SU-DHL-6 (cell line): Measurements from ENCODE around the gene CHCT1.

ENCODE experiments used
- H2AFZ ChIP-seq: fragments of 200-600 bp; sonication (generic); 2 replicates; pipeline ENCODE4 v1.6.1; 2014; ENCODE audit warnings: low read depth, mild to moderate bottlenecking, moderate library complexity, mixed read lengths, antibody characterized with exemption, low read length; ENCODE audit not compliant: severe bottlenecking
- H3F3A ChIP-seq: fragments of 200-600 bp; shearing (Covaris generic); 2 replicates; pipeline ENCODE4 v1.6.0; 2016; ENCODE audit warnings: antibody characterized with exemption, mild to moderate bottlenecking; ENCODE audit not compliant: insufficient read depth
- H3K27ac ChIP-seq: fragments of 200-600 bp; sonication (generic); 2 replicates; pipeline ENCODE4 v1.5.1; 2016; ENCODE audit warnings: low read depth, mild to moderate bottlenecking, low read length, moderate library complexity, mixed read lengths
- H3K27me3 ChIP-seq: fragments of 200-600 bp; sonication (generic), shearing (Covaris generic); 2 replicates; pipeline ENCODE4 v1.6.0; 2014; ENCODE audit warnings: mild to moderate bottlenecking, low read length
- H3K36me3 ChIP-seq: fragments of 200-600 bp; sonication (generic); 2 replicates; pipeline ENCODE4 v1.6.1; 2014; ENCODE audit warnings: mild to moderate bottlenecking, low read length, mixed read lengths
- H3K4me2 ChIP-seq: fragments of 300-600, 200-600 bp; shearing (Covaris generic), sonication (generic); 2 replicates; pipeline ENCODE4 v1.6.0; 2014; ENCODE audit warnings: low read length, low read depth, mild to moderate bottlenecking; ENCODE audit not compliant: poor library complexity, severe bottlenecking
- H3K4me3 ChIP-seq: fragments of 200-600 bp; sonication (generic); 2 replicates; pipeline ENCODE4 v1.5.1; 2014; ENCODE audit warnings: antibody characterized with exemption, low read length, mild to moderate bottlenecking, mixed read lengths; ENCODE audit not compliant: insufficient read depth, poor library complexity, severe bottlenecking
- H3K79me2 ChIP-seq: fragments of 200-600 bp; sonication (generic); 2 replicates; pipeline ENCODE4 v1.6.1; 2014; ENCODE audit warnings: mild to moderate bottlenecking, low read length, moderate library complexity; ENCODE audit not compliant: insufficient read depth
- H3K9ac ChIP-seq: fragments of 200-600 bp; sonication (generic); 2 replicates; pipeline ENCODE4 v1.7.0; 2014; ENCODE audit warnings: mild to moderate bottlenecking, low read length
- H3K9me2 ChIP-seq: fragments of 200-600 bp; sonication (generic); replicated peaks from 2 replicates; pipeline ENCODE4 v1.6.1; 2014; ENCODE audit warnings: low read length; ENCODE audit not compliant: insufficient read depth
- H3K9me3 ChIP-seq: fragments of 200-600 bp; sonication (generic); 2 replicates; pipeline ENCODE4 v1.6.1; 2014; ENCODE audit warnings: low read length, mixed read lengths; ENCODE audit not compliant: insufficient read depth
- H4K20me1 ChIP-seq: fragments of 200-600 bp; sonication (generic); 2 replicates; pipeline ENCODE4 v1.6.1; 2014; ENCODE audit warnings: low read depth, mild to moderate bottlenecking, antibody characterized with exemption, low read length, moderate library complexity, mixed read lengths
- EZH2phosphoT487 ChIP-seq: fragments of 200-600 bp; sonication (generic), shearing (Covaris generic); conservative IDR thresholded peaks from 2 replicates; pipeline ENCODE4 v1.6.1; 2018; ENCODE audit warnings: mild to moderate bottlenecking, antibody characterized with exemption, low read length, moderate library complexity, mixed read lengths
- TF ChIP-seq, protein P1 (sequence below): fragments of 200-600 bp; sonication (generic); IDR thresholded peaks from one replicate; pipeline ENCODE4 v1.5.1; 2017; ENCODE audit warnings: antibody characterized with exemption, mild to moderate bottlenecking, low read length, moderate library complexity; ENCODE audit not compliant: insufficient read depth, poor library complexity, severe bottlenecking

CHCT1 gene

GRCh38 chr17:60392845-60393702 lies 29.2 kb upstream of the CHCT1 start:
- no peak for TF ChIP-seq EZH2phosphoT487
- TF ChIP-seq, protein P1, sequence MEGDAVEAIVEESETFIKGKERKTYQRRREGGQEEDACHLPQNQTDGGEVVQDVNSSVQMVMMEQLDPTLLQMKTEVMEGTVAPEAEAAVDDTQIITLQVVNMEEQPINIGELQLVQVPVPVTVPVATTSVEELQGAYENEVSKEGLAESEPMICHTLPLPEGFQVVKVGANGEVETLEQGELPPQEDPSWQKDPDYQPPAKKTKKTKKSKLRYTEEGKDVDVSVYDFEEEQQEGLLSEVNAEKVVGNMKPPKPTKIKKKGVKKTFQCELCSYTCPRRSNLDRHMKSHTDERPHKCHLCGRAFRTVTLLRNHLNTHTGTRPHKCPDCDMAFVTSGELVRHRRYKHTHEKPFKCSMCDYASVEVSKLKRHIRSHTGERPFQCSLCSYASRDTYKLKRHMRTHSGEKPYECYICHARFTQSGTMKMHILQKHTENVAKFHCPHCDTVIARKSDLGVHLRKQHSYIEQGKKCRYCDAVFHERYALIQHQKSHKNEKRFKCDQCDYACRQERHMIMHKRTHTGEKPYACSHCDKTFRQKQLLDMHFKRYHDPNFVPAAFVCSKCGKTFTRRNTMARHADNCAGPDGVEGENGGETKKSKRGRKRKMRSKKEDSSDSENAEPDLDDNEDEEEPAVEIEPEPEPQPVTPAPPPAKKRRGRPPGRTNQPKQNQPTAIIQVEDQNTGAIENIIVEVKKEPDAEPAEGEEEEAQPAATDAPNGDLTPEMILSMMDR, result no peak

GRCh38 chr17:60393840-60394723 lies 28.2 kb upstream of the CHCT1 start:
- Histone ChIP-seq H3K4me3 (no peak overlapping the region), H3K9me3 (no peaks in the 10 kb centered on the region), H3K4me2 (no peak overlapping the region), H2AFZ (no peak overlapping the region), H3K9ac (no peak overlapping the region), H3K36me3 (no peaks in the 10 kb centered on the region), H3F3A (peaks cover 9% of the 10 kb centered on the region), H3K27ac (no peak overlapping the region), H4K20me1 (no peaks in the 10 kb centered on the region), H3K79me2 (no peaks in the 10 kb centered on the region; the same call in 1 of the 2 replicates), H3K9me2 (no peaks in the 10 kb centered on the region), H3K27me3 (no peaks in the 10 kb centered on the region)
- no peak for TF ChIP-seq EZH2phosphoT487
- TF ChIP-seq, protein P1, result no peak

More at GRCh38 chr17:60392845-60393702, 29.2 kb upstream of the CHCT1 start:
- H2AFZ ChIP-seq, result peak overlapping the region; percentile 95
- no peaks in the 10 kb centered on the region for H3K9me3 ChIP-seq
- H3K27me3 ChIP-seq, result no peaks in the 10 kb centered on the region
- no peaks in the 10 kb centered on the region for H3K36me3 ChIP-seq
- peak overlapping the region; percentile 84 for H3K9ac ChIP-seq
- peaks cover 8% of the 10 kb centered on the region; the same call in 1 of the 2 replicates for H3K79me2 ChIP-seq
- peaks cover 9% of the 10 kb centered on the region for H3F3A ChIP-seq
- H3K9me2 ChIP-seq, result no peaks in the 10 kb centered on the region
- peak overlapping the region; percentile 79 for H3K4me2 ChIP-seq
- H3K4me3 ChIP-seq, result peak overlapping the region; percentile 93
- H3K27ac ChIP-seq, result peak overlapping the region; percentile 42
- no peaks in the 10 kb centered on the region for H4K20me1 ChIP-seq

- Histone ChIP-seq H3K36me3 (no peaks in the 10 kb centered on the region), H3K9me3 (no peaks in the 10 kb centered on the region), H3K9ac (no peak overlapping the region), H3K27ac (no peak overlapping the region), H3K9me2 (no peaks in the 10 kb centered on the region), H4K20me1 (no peaks in the 10 kb centered on the region), H3K4me2 (no peak overlapping the region), H2AFZ (no peak overlapping the region), H3K27me3 (no peaks in the 10 kb centered on the region), H3K4me3 (no peak overlapping the region), H3K79me2 (no peaks in the 10 kb centered on the region; the same call in 1 of the 2 replicates), H3F3A (peaks cover 9% of the 10 kb centered on the region)
- TF ChIP-seq, protein P1, result no peak
- TF ChIP-seq EZH2phosphoT487, result no peak
These were observed 26.7 kb upstream of the CHCT1 start for GRCh38 chr17:60395508-60396065.
